NCI-H2227 (cell line): ENCODE data around the gene MARCHF7.

Experiments
- DNase-seq: peaks from one replicate; lab custom pipeline; 2025; ENCODE audit not compliant: unreplicated experiment; lab: John Stamatoyannopoulos, UW

Gene MARCHF7

GRCh38 chr2:159759577-159759976 lies 47.3 kb downstream of the MARCHF7 start:
- DNase-seq: no peak

GRCh38 chr2:159760326-159760725 lies 48.0 kb downstream of the MARCHF7 start:
- DNase-seq: no peak

- DNase-seq: no peak
Measured at GRCh38 chr2:159762075-159762474, 49.8 kb downstream of the MARCHF7 start.
